Colonic mucosa (tissue), 4 donors: ENCODE measurements around the gene FADS2. TPM values are rescaled to one million over a fixed set of nuclear protein-coding genes. Genes with fewer than 3 reads are reported as not detected.

ENCODE experiments used
- DNase-seq: peaks from one replicate; pipeline ENCODE4 v3.0.0-alpha.2; 2020
- H3K27ac ChIP-seq: fragments of 200-600 bp; one replicate; pipeline ENCODE4 v1.8.0; 2021
- H3K27me3 ChIP-seq: fragments of 200-600 bp; one replicate; pipeline ENCODE4 v1.8.0; 2021
- H3K36me3 ChIP-seq: fragments of 200-600 bp; one replicate; pipeline ENCODE4 v1.8.0; 2021
- H3K4me1 ChIP-seq: fragments of 200-600 bp; one replicate; pipeline ENCODE4 v1.8.0; 2021; ENCODE audit warnings: mild to moderate bottlenecking
- H3K4me3 ChIP-seq: fragments of 200-600 bp; one replicate; pipeline ENCODE4 v1.8.0; 2021
- H3K9ac ChIP-seq, 2 donors: one replicate each; pipeline ENCODE4 v1.7.0; 2013; ENCODE audit warnings: control low read depth in 2 of 2, low read depth in 2 of 2, low read length in 2 of 2
- H3K9me3 ChIP-seq: fragments of 200-600 bp; one replicate; pipeline ENCODE4 v1.8.0; 2021
- intact Hi-C: fragments of 100-400 bp; cut with DNase I; formaldehyde crosslinking; loops from one replicate; pipeline ENCODE4 v1.14.1; 2022
- total RNA-seq, 2 donors: library from RNA; stranded (reverse); fragmentation: NEBNext Ultra II Directional in 1 of 2; extraction: Animal tissue kit (Norgen Biotek cat#: 25700) in 1 of 2; gene quantifications; one replicate each; pipeline ENCODE4 v1.2.1, GENCODE V29; 2021
- TF ChIP-seq, protein P1 (sequence below): fragments of 200-600 bp; IDR thresholded peaks from one replicate; pipeline ENCODE4 v1.8.0; 2022; ENCODE audit warnings: antibody characterized with exemption, mild to moderate bottlenecking
- donor health status: healthy.
- donor health status: DM: no; HTN: no; CAD: no.
- donor health status: DM: no; HTN: no; CAD: no.

Gene FADS2
- total RNA-seq, 2 donors from 2014 or later, result 13.9 to 38.6 TPM

DNA sequence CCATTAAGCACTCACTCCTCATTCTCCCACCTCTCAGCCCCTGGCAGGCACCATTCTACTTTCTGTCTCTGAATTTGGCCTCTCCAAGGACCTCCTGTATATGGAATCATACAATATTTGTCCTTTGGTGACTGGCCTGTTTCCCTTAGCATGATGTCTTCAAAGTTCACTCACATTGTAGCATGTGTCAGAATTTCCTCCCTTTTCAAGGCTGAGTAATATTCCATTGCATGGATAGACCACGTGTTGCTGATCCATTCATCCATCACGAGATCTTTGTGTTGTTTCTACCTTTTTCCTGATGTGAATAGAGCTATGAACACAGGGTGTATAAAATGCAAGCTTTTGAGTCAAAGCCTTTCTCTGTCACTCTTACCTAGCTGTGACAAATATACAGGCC is 11.6 kb downstream of the FADS2 start:
- H3K4me3 ChIP-seq, result no peak overlapping the region
- intact Hi-C loops, result no loop called here
- no peak for DNase-seq

GRCh38 chr11:61840371-61840770 is 12.3 kb downstream of the FADS2 start:
- Histone ChIP-seq H3K27me3 (no peaks in the 10 kb centered on the region), H3K36me3 (no peaks in the 10 kb centered on the region), H3K9me3 (no peaks in the 10 kb centered on the region), H3K4me1 (no peaks in the 10 kb centered on the region), H3K9ac (no peak overlapping the region), H3K4me3 (no peak overlapping the region), H3K27ac (no peak overlapping the region)
- no peak for DNase-seq
- intact Hi-C loops, result no loop called here
- TF ChIP-seq, protein P1, sequence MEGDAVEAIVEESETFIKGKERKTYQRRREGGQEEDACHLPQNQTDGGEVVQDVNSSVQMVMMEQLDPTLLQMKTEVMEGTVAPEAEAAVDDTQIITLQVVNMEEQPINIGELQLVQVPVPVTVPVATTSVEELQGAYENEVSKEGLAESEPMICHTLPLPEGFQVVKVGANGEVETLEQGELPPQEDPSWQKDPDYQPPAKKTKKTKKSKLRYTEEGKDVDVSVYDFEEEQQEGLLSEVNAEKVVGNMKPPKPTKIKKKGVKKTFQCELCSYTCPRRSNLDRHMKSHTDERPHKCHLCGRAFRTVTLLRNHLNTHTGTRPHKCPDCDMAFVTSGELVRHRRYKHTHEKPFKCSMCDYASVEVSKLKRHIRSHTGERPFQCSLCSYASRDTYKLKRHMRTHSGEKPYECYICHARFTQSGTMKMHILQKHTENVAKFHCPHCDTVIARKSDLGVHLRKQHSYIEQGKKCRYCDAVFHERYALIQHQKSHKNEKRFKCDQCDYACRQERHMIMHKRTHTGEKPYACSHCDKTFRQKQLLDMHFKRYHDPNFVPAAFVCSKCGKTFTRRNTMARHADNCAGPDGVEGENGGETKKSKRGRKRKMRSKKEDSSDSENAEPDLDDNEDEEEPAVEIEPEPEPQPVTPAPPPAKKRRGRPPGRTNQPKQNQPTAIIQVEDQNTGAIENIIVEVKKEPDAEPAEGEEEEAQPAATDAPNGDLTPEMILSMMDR, result no peak

More for the DNA sequence above, 11.6 kb downstream of the FADS2 start:
- Histone ChIP-seq H3K9me3 (no peaks in the 10 kb centered on the region), H3K9ac (no peak overlapping the region), H3K4me1 (no peaks in the 10 kb centered on the region), H3K36me3 (no peaks in the 10 kb centered on the region), H3K27ac (no peak overlapping the region), H3K27me3 (no peaks in the 10 kb centered on the region)
- TF ChIP-seq, protein P1, result no peak

DNA sequence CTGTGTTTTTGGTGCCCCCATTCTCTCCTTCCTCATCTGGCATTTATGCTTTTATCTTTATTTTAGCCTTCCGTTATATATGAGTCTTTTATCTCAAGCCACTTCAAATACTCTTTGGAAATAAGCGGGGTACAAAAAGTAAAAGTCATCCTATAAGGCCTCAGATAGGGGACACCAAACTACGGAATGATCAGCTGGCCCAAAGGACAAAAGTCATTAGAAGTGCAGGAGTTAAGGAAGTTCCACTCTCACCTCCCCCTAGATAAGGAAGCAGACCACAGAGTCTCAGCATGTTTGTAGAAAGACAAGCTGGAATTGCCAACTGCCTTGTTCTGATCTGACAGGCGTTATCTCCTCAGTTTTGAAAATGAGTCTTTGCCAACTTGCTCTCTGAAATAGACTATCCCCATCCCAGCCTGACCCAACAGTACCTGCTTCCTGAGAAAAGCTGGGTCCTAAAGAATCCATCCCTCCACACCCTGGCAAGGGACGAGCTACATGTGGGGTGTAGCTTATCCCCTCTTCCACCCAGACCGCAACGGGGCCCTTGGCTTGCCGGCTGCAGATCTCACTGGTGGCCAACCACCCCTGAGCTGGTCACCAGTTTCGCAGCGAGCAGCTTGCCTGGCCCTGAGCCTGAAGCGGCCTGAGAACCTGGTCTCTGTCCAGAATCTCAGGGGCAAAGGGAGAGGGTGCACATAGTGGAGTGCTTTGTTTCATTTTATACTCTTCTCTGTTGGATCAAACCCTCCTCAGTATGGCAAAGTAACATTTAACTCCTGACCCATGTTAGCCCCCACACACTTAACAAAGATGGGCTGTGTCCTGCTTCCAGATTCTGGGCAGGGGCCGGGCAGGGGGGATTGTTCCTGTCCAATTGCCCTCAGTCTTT is 13.8 kb downstream of the FADS2 start:
- H3K27ac ChIP-seq, result no peak overlapping the region

GRCh38 chr11:61842528-61842820 is 14.4 kb downstream of the FADS2 start:
- no peaks in the 10 kb centered on the region for H3K27me3 ChIP-seq
- H3K9ac ChIP-seq, result no peak overlapping the region
- no peak overlapping the region for H3K4me3 ChIP-seq
- no peaks in the 10 kb centered on the region for H3K4me1 ChIP-seq
- TF ChIP-seq, protein P1, result no peak
- H3K27ac ChIP-seq, result no peak overlapping the region
- intact Hi-C loops, result no loop called here
- H3K9me3 ChIP-seq, result no peaks in the 10 kb centered on the region
- no peaks in the 10 kb centered on the region for H3K36me3 ChIP-seq
- DNase-seq, result no peak

More for the DNA sequence above, 13.8 kb downstream of the FADS2 start:
- no peaks in the 10 kb centered on the region for H3K9me3 ChIP-seq
- H3K9ac ChIP-seq, result no peak overlapping the region
- TF ChIP-seq, protein P1, result no peak
- no peak overlapping the region for H3K4me3 ChIP-seq
- intact Hi-C loops, result no loop called here
- no peak for DNase-seq
- no peaks in the 10 kb centered on the region for H3K4me1 ChIP-seq
- no peaks in the 10 kb centered on the region for H3K36me3 ChIP-seq
- H3K27me3 ChIP-seq, result no peaks in the 10 kb centered on the region

DNA sequence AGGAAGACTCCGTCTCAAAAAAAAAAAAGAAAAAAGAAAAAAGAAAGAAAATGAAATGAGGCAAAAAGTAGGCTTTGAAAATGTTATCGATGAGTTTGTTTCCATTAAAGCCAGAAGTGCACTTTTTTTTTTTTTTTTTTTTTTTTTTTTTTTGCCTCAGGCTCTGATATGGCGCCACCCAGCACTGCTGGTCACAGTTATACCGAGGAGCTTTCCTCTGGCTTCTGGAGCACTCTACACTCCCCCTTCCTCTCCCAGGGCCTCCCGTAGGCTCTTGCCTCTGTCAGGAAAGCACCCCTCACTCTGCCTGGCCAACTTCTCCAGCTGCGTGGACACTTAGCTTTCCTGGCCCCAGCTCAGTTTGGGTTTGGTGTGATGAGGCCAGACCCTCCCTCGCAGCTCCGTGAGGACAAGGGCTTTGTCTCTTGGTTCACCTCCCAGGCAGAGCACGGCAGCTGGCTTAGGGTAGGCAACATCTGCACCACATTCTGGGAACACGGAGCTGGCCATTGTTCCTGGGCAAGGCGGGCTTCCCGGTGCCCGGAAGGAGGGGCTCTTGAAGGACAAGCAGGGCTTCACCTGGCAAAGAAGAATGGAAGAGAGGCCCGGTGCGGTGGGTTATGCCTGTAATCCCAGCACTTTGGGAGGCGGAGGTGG is 16.9 kb downstream of the FADS2 start:
- Histone ChIP-seq H3K27ac (no peak overlapping the region), H3K27me3 (no peaks in the 10 kb centered on the region), H3K4me1 (no peaks in the 10 kb centered on the region), H3K4me3 (no peak overlapping the region), H3K9me3 (no peaks in the 10 kb centered on the region), H3K36me3 (no peaks in the 10 kb centered on the region), H3K9ac (no peak overlapping the region)
- DNase-seq, result no peak
- TF ChIP-seq, protein P1, result no peak
- intact Hi-C loops, result no loop called here
